NT2/D1 (cell line): ENCODE results near the gene HNRNPH1.

ENCODE experiments used
- DNase-seq: peaks from one replicate; pipeline ENCODE4 v3.0.0-alpha.2; 2011; ENCODE audit warnings: low read depth, low spot score
- H3K27me3 ChIP-seq: 2 replicates; pipeline ENCODE4 v1.6.0; 2011; ENCODE audit warnings: mild to moderate bottlenecking; ENCODE audit not compliant: insufficient read length, insufficient read depth
- H3K36me3 ChIP-seq: 2 replicates; pipeline ENCODE4 v1.6.1; 2011; ENCODE audit warnings: mild to moderate bottlenecking, low read length, mixed read lengths; ENCODE audit not compliant: insufficient read depth, insufficient read length
- H3K4me1 ChIP-seq: 2 replicates; pipeline ENCODE4 v1.5.1; 2011; ENCODE audit not compliant: insufficient read depth, insufficient read length
- H3K4me3 ChIP-seq: 2 replicates; pipeline ENCODE4 v1.5.1; 2011; ENCODE audit warnings: low read depth; ENCODE audit not compliant: insufficient read length
- H3K9ac ChIP-seq: 2 replicates; pipeline ENCODE4 v1.6.0; 2011; ENCODE audit warnings: low read depth; ENCODE audit not compliant: insufficient read length
- H3K9me3 ChIP-seq: 2 replicates; pipeline ENCODE4 v1.5.1; 2011; ENCODE audit warnings: mild to moderate bottlenecking, low read length; ENCODE audit not compliant: insufficient read depth
- SUZ12 ChIP-seq: IDR thresholded peaks from 2 replicates; pipeline ENCODE4 v1.6.1; 2011; ENCODE audit not compliant: insufficient read length, insufficient read depth; ENCODE audit errors: extremely low read depth
- YY1 ChIP-seq: IDR thresholded peaks from 2 replicates; pipeline ENCODE4 v1.6.1; 2011; ENCODE audit not compliant: insufficient read length, insufficient read depth
- ZNF274 ChIP-seq: IDR thresholded peaks from 2 replicates; pipeline ENCODE4 v1.6.1; 2011; ENCODE audit warnings: mild to moderate bottlenecking, low read depth, low read length

The HNRNPH1 gene

GRCh38 chr5:179603308-179603707, 20.2 kb downstream of the HNRNPH1 start:
- TF ChIP-seq SUZ12 (no peak), YY1 (no peak)
- peaks cover 73% of the 10 kb centered on the region for H3K36me3 ChIP-seq
- DNase-seq = no peak
- H3K9me3 ChIP-seq = no peaks in the 10 kb centered on the region
- H3K9ac ChIP-seq = no peak overlapping the region
- H3K4me1 ChIP-seq = no peaks in the 10 kb centered on the region
- H3K4me3 ChIP-seq = no peak overlapping the region
- no peaks in the 10 kb centered on the region for H3K27me3 ChIP-seq

GRCh38 chr5:179601871-179602625, 21.4 kb downstream of the HNRNPH1 start:
- no peak overlapping the region for H3K4me3 ChIP-seq
- no peaks in the 10 kb centered on the region for H3K9me3 ChIP-seq
- DNase-seq = no peak
- H3K4me1 ChIP-seq = no peaks in the 10 kb centered on the region
- no peaks in the 10 kb centered on the region for H3K27me3 ChIP-seq
- TF ChIP-seq ZNF274 (no peak), SUZ12 (no peak), YY1 (no peak)
- no peak overlapping the region for H3K9ac ChIP-seq
- peaks cover 69% of the 10 kb centered on the region for H3K36me3 ChIP-seq

DNA sequence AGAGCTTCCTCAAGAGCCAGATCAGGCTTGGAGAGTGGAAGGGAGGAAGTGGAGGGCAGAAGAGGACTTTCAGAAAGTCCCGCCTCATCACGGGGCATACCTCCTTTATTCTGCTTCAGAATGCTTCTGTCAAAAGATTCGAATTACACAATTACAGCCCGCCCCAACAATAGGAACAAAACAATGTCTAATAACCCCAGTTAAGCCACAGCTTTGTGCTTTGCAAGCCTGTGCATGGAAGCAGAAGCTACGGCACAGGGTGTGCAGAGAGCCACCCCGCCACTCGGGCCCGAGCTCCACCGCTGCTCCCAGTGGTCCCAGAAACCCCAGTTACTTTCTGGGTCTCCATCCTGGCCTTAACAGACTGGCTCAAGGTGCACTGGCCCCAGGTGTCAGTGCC, 23.5 kb downstream of the HNRNPH1 start:
- Histone ChIP-seq H3K4me3 (no peak overlapping the region), H3K36me3 (peaks cover 63% of the 10 kb centered on the region), H3K27me3 (no peaks in the 10 kb centered on the region), H3K9ac (no peak overlapping the region), H3K9me3 (no peaks in the 10 kb centered on the region), H3K4me1 (no peaks in the 10 kb centered on the region)
- DNase-seq = no peak
- no peak for TF ChIP-seq ZNF274
- no peak for TF ChIP-seq YY1

- H3K36me3 ChIP-seq = peaks cover 67% of the 10 kb centered on the region
- H3K9ac ChIP-seq = no peak overlapping the region
- no peaks in the 10 kb centered on the region for H3K4me1 ChIP-seq
- no peaks in the 10 kb centered on the region for H3K9me3 ChIP-seq
- DNase-seq = no peak
- TF ChIP-seq YY1 = no peak
- TF ChIP-seq ZNF274 = no peak
- no peak for TF ChIP-seq SUZ12
- H3K27me3 ChIP-seq = no peaks in the 10 kb centered on the region
- no peak overlapping the region for H3K4me3 ChIP-seq
These were observed 23.9 kb downstream of the HNRNPH1 start for GRCh38 chr5:179599566-179599965.

DNA sequence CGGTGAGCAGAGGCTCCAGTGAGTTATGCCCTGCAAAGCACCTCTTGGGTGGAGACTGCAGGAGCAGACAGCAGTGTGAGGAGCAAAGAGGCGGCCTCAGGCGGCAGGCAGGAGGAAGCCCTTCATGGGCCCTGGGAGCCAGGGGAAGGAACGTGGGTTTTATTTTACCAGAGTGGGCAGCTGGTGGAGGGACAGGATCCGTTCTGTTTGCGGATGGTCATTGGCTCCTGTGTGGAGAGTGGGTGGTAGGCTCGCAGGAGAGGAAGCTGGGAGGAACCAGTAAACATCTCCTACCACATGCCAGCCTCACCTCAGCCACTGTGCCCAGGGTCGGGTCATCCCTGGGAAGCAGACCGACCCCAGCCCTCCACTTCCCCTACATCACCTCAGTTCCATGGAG, 24.4 kb downstream of the HNRNPH1 start:
- no peak for DNase-seq
- Histone ChIP-seq H3K9ac (no peak overlapping the region), H3K9me3 (no peaks in the 10 kb centered on the region), H3K4me1 (no peaks in the 10 kb centered on the region), H3K27me3 (no peaks in the 10 kb centered on the region), H3K4me3 (no peak overlapping the region), H3K36me3 (peaks cover 67% of the 10 kb centered on the region)
- TF ChIP-seq SUZ12 (no peak), ZNF274 (no peak), YY1 (no peak)

DNA sequence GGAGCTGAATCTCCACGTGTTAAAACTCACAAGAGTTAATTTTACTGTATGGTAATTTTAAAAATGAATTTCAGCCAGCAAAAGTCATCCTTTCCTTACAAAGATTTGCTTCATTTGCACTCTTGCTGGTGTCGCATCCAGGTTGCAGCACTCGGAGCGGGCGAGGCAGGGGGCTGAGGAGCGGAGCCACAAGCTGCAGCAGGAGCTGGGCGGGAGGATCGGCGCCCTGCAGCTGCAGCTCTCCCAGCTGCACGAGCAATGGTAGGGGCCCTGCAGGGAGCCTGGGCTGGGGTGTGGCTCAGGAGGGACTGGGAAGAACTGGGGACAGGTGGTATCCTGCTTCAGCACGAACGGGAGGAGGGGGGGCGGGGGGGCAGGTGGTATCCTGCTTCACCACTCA, 27.1 kb downstream of the HNRNPH1 start:
- Histone ChIP-seq H3K27me3 (no peaks in the 10 kb centered on the region), H3K36me3 (peaks cover 72% of the 10 kb centered on the region), H3K4me3 (no peak overlapping the region), H3K9ac (no peak overlapping the region), H3K9me3 (no peaks in the 10 kb centered on the region), H3K4me1 (no peaks in the 10 kb centered on the region)
- DNase-seq = no peak
- TF ChIP-seq YY1 = no peak
- TF ChIP-seq ZNF274 = no peak
- TF ChIP-seq SUZ12 = no peak

- TF ChIP-seq SUZ12 = no peak
- TF ChIP-seq YY1 = no peak
- TF ChIP-seq ZNF274 = no peak
- no peaks in the 10 kb centered on the region for H3K27me3 ChIP-seq
- no peaks in the 10 kb centered on the region for H3K4me1 ChIP-seq
- DNase-seq = no peak
- H3K36me3 ChIP-seq = peaks cover 69% of the 10 kb centered on the region
- no peak overlapping the region for H3K4me3 ChIP-seq
- H3K9ac ChIP-seq = no peak overlapping the region
- H3K9me3 ChIP-seq = no peaks in the 10 kb centered on the region
These were observed 27.6 kb downstream of the HNRNPH1 start for GRCh38 chr5:179595916-179596315.

GRCh38 chr5:179588166-179588565, 35.3 kb downstream of the HNRNPH1 start:
- no peaks in the 10 kb centered on the region for H3K9me3 ChIP-seq
- TF ChIP-seq ZNF274 = no peak
- no peak for TF ChIP-seq SUZ12
- no peak for TF ChIP-seq YY1
- no peaks in the 10 kb centered on the region for H3K4me1 ChIP-seq
- no peaks in the 10 kb centered on the region for H3K27me3 ChIP-seq
- peaks cover 54% of the 10 kb centered on the region for H3K36me3 ChIP-seq
- no peak overlapping the region for H3K4me3 ChIP-seq
- no peak for DNase-seq
- H3K9ac ChIP-seq = no peak overlapping the region
